UCSD-AML1 (cell line): ENCODE measurements around the gene BCL2L13.

Source experiments
- DNase-seq: peaks from one replicate; lab custom pipeline; 2025; ENCODE audit not compliant: unreplicated experiment; lab: John Stamatoyannopoulos, UW

The BCL2L13 gene

DNA sequence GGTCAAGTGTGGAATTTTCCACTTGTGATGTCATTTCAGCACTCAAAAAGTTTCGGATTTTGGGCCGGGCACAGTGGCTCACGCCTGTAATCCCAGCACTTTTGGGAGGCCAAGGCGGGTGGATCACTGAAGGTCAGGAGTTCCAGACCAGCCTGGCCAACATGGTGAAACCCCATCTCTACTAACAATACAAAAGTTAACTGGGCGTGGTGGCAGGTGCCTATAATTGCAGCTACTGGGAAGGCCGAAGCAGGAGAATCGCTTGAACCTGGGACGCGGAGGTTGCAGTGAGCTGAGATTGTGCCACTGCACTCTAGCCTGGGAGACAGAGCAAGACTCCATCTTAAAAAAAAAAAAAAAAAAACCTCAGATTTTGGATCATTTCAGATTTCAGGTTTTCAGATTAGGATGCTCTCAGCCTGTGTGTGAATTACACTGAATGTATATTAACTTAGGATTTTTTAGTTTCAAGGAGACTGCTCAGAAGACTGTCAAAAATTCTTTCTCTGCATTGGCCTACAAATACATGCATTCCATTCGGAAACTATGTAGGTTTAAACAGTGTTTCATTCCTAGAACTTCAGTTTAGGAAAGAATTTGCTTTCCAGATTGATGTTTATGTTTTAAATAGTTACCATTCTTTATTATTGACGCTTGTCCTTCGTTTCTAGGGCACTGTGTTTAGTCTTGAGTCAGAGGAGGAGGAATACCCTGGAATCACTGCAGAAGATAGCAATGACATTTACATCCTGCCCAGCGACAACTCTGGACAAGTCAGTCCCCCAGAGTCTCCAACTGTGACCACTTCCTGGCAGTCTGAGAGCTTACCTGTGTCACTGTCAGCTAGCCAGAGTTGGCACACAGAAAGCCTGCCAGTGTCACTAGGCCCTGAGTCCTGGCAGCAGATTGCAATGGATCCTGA, 87.7 kb downstream of the BCL2L13 start:
- DNase-seq = no peak

DNA sequence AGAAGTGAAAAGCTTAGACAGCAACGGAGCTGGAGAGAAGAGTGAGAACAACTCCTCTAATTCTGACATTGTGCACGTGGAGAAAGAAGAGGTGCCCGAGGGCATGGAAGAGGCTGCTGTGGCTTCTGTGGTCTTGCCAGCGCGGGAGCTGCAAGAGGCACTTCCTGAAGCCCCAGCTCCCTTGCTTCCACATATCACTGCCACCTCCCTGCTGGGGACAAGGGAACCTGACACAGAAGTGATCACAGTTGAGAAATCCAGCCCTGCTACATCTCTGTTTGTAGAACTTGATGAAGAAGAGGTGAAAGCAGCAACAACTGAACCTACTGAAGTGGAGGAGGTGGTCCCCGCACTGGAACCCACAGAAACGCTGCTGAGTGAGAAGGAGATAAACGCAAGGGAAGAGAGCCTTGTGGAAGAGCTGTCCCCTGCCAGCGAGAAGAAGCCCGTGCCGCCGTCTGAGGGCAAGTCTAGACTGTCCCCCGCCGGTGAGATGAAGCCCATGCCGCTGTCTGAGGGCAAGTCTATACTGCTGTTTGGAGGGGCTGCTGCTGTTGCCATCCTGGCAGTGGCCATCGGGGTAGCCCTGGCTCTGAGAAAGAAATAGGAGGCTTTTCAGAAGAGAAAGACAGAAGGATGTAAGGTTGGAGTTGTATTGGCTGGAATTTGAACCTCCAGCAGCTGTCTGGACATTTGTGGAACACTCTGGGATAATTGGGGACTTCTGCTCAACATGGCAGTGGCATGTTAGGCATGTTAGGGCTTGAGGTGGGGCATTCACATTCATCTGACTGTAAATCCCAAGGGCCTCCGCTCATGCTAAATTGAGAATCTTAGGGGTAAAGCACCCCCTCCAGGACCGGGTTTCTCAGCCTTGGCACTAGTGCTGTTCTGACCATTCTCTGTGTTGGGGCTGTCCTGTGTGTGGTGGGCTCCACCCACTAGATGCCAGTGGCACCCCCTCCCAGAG, 88.7 kb downstream of the BCL2L13 start:
- DNase-seq = peak; percentile 31

DNA sequence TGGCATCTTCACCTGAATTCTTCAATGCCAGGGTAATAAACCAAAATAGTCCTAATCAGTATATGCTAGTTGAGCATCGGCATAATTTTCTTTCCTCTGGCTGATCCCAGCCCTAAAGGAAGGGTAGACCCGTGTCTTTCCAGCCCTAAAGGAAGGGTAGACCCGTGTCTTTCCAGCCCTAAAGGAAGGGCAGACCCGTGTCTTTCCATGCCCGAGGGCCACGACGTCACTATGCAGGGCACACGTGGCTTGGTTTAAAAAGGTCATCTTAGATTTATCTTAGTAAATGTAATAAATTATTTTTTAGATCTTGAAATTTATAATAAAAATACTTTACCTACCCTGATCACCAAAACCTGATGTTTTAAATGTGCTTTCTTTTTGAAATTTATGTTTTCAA, 90.2 kb downstream of the BCL2L13 start:
- no peak for DNase-seq

DNA sequence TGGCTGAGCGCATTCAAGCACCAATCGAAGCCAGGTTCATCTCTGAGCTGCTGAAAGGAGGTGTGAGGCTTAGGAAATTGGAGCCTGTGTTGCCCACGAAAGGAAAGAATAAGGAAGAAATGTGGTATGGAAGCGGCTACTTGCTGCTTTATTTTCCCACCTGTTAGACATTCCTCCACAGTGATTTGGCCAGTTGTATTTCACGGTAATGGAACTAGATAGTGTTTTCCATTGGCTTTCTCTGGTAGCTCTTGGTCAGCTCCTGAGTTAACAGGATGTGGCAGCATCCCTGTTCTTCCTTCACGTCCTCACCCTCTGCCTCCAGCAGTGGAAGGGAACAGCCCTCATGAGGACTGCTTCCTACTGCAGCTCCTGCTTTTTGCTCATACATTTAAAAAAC, 91.0 kb downstream of the BCL2L13 start:
- DNase-seq = no peak

DNA sequence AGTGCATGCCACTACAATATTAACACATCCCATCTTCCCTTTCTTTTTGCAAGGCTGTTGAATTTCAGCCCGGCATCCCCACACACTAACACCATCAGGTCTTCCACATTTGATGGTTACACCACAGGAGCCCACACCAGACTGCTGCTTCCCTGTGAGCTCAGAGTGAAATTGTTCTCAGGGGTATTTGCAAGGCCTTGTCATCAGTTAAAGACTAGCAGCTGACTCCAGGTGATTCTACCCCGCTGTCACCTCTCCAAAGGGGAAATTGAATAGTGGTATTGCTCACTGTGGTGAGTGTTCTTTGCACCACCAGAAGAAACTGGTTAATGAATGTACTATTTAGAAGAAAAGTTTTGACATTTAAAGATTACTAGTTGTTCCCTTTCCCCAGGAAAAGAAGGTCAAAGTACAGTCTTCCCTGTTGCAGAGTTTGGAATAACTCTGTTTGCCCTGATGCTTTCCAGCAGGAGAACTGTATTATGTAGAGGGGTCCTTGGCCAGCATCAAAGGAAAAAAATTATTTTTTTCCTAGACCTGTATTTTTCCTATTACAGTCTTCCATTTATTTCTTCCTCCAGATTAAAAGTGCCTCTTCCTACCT, 93.8 kb downstream of the BCL2L13 start:
- no peak for DNase-seq

DNA sequence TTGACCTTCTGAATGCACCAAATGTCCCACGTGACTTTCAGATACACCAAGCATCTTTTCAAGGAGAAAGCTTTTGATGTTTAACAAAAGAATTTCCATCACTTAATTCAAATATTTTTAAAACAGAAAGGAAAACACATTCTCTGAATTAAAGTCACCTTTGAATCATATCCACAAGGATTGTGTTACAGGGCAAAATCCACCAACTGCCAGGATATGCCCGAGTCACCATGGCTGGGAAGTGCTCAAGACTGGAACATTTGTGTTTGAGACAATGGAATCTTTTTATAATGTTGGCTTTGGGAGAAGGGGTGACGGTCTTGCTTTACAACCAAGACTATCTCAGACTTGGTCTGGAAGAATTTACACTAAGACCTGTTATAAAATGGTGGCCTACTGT, 94.9 kb downstream of the BCL2L13 start:
- no peak for DNase-seq

DNA sequence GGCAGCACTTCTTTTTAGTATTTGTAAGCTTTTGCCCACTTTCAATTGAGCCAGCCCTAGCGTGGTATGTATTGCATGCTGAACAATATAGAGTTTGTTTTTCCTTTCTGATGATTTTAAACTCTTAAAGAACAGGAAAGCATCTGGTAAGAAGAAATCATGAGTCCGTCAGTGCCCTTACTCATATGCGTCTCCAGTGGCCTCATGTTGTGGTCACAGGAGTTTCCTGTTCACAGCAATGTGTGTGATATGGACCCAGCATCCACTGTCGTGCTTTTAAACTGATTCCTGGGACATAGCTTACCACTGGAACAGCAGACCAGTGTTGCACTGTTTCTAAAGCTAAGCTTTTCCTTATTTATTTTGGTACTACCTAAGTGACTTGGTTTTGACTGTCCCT, 95.6 kb downstream of the BCL2L13 start:
- peak; percentile 39 for DNase-seq

DNA sequence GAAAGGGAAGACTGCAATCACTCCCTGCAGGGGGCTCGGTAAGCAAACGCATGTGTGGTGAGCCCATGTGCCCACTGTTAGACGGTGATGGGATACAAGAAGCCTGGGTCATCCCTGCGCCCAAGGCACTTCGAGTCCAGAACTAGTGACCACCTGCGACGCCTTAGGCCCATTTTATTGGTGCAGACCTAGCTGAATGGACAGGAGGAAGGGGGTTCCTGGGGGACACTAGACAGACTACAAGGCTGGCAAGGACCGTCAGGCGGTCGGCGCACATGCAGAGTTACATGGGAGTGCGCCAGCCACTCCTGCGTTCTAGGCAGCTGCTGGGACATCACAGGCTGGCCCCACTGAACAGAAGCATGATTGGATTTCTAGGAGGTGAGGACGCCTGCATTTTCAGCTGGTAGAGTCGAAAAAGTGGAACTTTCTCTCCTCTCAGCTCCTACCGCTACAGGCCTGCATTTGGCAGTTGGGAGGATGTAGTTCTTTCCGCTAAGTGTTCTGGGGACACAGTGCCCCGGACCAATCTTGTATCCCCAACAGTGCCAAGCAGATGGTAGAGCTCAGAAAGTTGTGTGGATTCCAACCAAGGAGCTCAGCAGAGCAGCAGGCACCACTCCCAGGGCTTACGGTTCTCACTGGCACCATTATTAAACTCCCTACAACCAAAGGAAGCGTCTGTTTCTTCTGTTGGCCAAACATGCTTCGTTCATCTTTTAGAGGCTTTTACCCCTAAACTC, 100.0 kb downstream of the BCL2L13 start:
- DNase-seq = no peak

DNA sequence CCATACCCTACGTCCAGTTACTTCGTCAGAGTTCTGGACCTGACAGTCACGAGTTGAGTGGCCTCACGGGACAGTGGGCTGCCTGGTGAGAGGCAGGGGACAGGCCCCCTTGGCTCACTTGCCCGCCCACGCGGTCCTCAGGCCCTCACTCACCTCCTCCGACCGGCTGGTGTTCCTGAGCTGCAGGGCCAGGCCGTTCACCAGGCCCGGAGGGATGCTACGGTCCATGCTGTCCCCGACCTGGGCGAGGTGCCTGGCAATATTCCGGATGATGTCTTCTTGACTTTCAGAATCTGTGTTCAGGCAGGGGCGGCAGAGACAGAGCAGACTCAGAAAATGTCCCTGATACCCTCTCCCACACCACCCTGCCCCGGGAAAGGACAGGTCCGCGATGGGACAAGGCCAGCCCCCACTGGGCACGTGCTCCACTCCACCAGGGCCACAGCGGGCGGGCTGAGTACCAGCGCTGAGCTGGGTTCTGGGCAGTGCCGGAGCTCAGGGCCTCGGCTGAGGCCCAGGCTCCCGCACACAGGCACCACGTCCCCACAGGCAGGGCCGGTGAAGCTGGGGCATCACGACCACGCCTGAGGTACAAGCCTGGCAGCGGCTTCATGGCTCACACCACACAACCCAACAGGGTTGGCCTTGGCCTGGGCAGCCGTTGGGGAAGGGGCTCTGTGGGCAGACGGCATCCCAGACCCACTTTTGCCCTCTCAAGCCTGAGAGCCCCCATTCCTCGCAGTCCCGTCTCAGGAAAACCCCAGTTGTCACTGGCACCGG, 100.8 kb downstream of the BCL2L13 start:
- no peak for DNase-seq

DNA sequence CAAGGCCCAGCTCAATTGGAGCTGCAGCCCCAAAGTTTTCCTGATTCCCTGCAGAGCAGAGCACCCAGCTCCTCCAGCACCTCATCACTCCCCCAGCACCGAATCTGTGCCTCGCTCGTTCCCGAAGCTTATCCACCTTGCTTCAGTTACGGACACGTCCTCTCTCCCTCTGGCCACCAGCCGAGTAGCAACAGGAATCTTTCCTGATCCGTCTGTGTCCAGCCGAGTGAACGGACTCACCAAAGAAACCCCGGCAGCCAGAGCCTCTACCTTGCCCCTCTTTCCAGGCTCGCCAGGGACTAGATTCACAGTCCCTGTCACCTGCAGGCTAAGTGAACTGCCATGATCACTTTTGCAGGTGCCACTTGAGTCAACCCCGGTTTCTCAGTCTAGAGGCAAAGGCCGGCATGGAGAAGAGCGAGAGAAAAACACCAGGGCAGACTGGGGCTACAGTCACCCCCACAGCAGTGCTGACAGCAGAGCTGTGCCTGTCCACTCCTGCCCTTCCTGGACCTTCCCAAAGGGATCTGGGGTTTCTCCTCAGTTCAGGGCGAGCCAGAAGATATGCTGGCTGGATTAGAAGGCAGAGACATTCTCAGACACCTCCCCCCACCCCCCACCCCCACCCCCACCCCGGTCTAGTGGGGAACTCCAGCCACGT, 103.4 kb downstream of the BCL2L13 start:
- DNase-seq = no peak

DNA sequence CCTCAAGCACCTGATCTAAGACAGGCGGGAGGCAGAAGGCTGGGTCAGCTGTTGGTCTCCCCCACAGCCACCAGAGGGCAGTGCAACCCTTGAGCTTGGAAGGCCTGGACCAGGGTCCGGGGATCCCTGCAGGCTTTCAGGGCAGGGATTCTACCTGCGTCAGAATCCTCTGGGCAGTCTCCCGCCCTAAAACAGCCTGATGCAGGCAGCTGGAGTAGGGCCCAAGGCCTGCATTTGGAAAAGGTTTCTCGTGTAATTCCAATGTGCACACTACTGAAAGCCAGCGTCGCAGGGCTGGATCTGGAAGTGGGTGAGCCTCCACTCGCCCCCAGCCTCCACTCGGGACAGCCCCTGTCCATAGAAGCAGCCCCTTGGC, 104.0 kb downstream of the BCL2L13 start:
- peak; percentile 50 for DNase-seq

DNA sequence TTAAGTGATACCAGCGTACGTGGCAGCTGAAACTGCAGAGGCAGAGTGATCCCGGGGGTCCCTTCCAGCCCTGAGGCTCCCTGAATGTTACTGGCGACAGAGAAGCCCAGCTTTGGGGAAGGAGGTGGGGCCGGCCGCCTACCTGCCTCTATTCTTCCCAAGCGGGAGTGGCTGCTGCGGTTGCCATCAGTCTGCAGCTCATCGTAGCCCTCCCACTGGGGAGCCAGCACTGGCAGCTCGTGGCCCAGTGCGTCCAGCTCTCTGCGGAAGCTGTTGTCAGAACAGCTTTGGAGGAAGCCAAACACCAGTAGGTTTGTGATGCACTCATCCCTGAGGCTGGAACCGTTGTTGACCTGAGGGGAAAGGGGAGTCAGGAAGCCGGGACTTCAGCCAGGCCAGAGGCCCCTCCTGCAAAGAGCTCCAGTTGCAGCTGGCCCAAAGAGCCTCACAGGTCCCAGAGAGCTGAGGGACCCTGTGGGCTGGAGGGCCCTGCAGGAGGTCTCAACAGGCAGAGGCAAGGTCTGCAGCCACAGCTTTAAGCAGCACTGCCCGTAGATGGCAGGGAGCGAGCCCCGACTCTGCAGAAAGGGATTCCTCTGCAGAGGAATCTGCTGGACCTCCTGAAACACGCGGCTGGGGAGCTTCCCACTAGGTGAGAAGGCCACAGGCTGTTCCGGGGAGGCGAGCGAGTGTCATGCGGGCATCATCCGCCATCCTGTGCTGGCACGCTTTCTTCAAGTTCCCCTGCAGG, 105.3 kb downstream of the BCL2L13 start:
- no peak for DNase-seq

DNA sequence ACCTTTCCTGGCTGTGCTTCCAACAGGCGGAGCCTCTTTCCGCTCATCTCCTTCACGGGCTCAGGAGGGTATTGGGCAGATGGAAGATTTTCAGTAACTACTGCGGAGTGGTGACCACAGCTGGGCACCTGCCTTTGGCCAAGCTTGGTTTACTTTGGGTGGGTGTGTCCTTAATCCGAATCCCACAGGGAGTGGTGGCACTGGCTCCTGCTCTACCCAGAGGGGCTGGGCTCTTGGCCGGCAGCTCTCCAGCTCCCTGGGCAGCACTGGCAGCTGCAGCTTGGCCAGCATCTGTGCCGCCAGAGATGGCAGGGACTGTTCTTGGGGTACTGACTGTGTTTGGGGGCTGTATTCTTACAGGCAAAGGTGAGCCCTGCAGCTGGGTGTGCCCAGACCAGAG, 105.9 kb downstream of the BCL2L13 start:
- no peak for DNase-seq

DNA sequence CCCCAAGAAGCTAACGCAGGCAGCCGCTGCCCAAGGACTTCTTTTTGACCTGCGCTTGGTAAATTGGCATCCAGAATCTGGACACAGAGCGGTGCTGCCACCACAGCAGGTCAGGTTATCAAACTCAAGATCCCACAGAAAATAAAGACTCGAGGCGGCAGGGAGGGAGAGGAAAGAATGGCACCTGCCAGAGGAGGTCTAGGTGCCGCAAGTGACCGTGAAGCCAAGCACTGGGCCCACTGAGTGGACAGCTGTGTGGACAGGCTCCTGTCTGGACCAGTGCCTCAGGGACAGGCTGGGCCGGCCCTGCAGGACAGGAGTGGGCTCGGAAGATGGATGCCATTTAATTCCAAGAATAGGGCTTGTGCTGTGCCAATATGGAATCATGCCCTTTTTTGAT, 108.4 kb downstream of the BCL2L13 start:
- DNase-seq = no peak

DNA sequence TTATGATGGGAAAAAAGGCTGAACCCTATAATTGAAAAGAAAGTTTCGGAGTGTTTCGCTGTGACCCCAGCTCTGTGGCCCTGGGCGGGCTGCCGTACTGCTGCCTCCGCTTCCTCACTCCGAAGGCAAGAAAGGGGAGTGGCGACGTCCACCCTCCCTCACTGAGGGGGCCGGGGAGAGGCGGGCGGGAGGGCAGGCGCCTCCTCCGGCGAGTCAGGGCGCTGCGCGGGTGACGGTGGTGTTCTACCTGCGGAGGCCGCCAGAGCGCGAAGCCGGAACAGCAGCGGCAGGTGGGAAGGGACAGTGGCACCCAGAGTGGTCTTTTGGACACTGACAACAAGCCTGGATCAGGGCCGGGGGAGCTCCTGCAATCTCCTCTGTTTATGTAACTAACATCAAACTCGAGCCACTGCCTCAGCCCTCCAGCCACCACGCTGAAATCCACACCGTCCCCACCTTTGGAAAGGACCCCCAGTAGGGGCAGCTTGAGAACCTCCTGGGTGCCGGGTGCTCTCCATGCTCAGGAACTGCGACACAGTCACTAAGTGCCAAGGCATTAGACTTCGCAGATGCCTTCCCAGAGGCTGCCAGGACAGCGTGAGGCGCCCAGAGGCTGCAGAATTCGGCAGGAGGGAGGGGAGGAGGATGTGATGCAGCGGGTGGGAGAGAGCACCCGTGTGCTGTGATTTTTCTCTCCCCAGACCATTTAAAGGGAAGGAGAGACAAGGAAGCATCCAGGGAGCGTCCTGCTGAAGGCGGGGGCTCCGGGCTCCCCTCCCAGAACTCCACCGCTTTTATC, 110.2 kb downstream of the BCL2L13 start:
- DNase-seq = no peak

DNA sequence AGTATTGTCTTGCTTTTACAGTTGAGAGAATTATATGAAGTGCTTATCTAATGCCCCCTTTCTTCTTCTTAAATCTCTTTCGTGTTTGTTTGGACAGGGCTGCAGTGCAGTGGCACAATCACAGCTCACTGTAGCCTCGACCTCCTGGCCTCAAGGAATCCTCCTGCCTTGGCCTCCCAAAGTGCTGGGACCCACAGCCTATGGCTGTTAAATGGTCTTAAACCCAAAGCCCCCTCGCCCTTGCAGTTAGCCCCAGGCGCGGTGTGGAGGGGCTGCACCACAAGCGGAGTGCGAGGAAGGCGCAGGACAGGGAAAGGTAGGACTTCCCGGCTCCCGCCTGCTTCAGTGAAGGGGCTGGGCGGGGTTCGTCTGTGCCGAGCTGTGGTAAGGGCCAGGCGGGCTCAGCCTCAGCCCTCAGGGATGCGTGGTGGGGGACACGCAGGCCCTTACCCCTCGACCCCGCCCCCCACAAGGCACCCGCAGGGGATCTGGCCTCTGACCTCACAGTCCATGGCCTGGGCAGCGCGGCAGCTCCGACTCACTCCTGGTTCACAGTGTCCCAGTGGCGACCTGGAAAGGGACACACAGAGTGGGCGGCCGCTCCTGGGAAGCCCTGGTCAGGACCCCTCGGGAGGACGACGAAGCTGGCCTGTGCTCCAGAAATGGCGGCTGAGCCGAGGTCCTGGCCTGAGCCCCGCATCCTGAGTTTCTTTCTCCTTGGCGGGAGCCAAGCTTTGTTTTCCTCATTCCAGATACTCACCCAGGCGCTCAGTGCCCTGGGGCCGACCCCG, 111.2 kb downstream of the BCL2L13 start:
- DNase-seq = no peak

DNA sequence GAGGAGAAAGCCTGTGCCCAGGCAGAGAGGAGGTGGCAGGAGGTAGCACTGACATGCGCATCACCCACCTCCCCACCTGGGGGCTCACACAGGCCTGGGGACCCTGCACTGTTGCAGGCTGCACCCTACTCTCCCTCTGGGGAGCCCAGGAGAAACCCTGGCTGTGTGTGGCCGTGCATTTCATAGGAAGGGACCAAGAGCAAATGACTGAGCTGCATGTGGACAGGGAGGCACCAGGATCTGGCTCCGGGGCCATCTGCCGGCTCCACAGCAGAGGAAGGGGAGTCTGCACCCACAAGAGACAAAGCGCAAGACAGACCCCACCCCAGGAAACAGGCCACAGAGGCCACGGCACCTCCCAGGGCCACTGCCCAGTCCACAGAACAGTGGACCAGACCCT, 113.0 kb downstream of the BCL2L13 start:
- no peak for DNase-seq
